OCI-LY3 (cell line): Measurements from ENCODE around the gene KIZ.

ENCODE experiments used
- CTCF ChIP-seq: fragments of 200-600, 300-600 bp; sonication (generic); IDR thresholded peaks from 2 replicates; pipeline ENCODE4 v1.5.1; 2014; ENCODE audit warnings: antibody characterized with exemption, low read length, low read depth
- EZH2phosphoT487 ChIP-seq: fragments of 200-600 bp; shearing (Covaris generic); IDR thresholded peaks from 2 replicates; pipeline ENCODE4 v1.6.1; 2018; ENCODE audit warnings: antibody characterized with exemption, mixed run types, low read depth

DNA sequence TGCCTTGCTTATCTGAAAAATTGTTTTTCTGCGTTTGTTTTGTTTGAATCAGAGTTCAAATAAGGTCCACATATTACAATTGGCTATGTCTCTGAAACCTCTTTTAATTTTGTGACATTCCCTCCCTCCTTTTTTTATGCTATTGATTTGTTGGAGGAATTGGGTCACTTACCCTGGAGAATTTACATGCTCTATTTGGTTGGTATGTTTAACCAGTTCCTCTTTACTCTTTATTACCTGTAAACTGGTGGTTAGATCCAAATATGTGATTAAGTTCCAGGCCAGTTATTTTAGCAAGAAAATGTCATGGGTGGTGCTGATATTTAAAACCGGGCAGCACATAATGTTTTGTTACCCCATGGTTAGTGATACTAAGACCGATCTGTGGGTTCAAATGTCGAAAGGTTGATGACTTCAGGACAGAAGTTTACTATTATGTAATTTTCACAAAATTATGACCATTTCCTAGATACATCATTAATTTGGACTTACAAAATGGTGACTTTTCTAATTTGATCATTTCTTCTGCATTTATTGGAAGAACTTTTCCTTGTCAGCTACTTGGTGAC, 77.3 kb downstream of the KIZ start:
- TF ChIP-seq CTCF (no peak), EZH2phosphoT487 (no peak)
